GM12872 (cell line): ENCODE measurements around the gene PLCB2.

Source experiments
- TF ChIP-seq, protein P1 (sequence below): IDR thresholded peaks from 3 replicates; pipeline ENCODE4 v1.5.1; 2011; ENCODE audit warnings: low read depth, mild to moderate bottlenecking, low read length, moderate library complexity; ENCODE audit not compliant: insufficient read depth

Gene PLCB2

GRCh38 chr15:40281057-40281800 lies 26.5 kb downstream of the PLCB2 start:
- TF ChIP-seq, protein P1, sequence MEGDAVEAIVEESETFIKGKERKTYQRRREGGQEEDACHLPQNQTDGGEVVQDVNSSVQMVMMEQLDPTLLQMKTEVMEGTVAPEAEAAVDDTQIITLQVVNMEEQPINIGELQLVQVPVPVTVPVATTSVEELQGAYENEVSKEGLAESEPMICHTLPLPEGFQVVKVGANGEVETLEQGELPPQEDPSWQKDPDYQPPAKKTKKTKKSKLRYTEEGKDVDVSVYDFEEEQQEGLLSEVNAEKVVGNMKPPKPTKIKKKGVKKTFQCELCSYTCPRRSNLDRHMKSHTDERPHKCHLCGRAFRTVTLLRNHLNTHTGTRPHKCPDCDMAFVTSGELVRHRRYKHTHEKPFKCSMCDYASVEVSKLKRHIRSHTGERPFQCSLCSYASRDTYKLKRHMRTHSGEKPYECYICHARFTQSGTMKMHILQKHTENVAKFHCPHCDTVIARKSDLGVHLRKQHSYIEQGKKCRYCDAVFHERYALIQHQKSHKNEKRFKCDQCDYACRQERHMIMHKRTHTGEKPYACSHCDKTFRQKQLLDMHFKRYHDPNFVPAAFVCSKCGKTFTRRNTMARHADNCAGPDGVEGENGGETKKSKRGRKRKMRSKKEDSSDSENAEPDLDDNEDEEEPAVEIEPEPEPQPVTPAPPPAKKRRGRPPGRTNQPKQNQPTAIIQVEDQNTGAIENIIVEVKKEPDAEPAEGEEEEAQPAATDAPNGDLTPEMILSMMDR, result no peak

GRCh38 chr15:40280260-40281056 lies 27.3 kb downstream of the PLCB2 start:
- TF ChIP-seq, protein P1, result no peak

DNA sequence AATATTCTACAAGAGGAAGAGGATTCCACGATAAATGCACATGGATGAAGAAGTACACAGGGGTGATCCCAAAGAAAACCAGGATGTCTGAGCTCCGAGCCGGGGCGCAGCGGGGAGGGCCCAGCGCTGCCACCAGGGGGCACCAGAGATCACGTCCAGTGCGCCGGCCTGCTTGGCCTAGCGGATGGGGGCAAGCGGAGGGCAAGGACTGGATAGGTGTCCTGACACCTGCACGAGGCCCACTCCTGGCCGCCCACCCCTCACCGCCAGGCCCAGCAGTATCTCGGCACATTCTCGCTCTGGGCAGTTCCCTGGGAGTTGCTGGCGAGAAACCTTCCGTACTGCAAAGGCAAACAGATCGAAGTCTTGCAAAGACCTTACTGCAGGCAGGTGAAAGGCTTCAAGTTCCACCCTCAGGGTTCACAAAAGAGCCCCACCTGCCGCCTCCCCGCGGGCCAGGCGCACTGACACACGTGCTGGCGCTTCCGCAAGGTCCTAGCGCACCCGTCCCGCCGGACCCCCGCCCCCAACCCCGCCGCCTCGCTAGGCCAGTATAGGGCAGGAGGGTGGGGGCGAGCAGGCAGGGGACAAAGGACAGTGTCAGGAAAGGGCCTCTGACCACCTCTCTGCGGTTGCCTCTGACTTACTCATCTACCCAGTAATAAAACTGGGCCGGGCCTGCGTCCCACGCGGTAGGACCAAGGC lies 28.1 kb downstream of the PLCB2 start:
- TF ChIP-seq, protein P1, result peak; percentile 94

GRCh38 chr15:40278026-40278425 lies 29.7 kb downstream of the PLCB2 start:
- TF ChIP-seq, protein P1, result no peak

- TF ChIP-seq, protein P1, result no peak
These were observed 30.3 kb downstream of the PLCB2 start for GRCh38 chr15:40277471-40277870.

- TF ChIP-seq, protein P1, result no peak
These were observed 30.8 kb downstream of the PLCB2 start for GRCh38 chr15:40276927-40277326.

DNA sequence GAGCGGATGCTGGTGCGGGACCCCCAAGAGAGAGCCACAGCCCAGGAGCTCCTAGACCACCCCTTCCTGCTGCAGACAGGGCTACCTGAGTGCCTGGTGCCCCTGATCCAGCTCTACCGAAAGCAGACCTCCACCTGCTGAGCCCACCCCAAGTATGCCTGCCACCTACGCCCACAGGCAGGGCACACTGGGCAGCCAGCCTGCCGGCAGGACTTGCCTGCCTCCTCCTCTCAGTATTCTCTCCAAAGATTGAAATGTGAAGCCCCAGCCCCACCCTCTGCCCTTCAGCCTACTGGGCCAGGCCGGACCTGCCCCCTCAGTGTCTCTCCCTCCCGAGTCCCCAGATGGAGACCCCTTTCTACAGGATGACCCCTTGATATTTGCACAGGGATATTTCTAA lies 31.8 kb downstream of the PLCB2 start:
- TF ChIP-seq, protein P1, result no peak
